PFSK-1 (cell line): ENCODE results near the gene GALNS.

Experiments
- POLR2AphosphoS5 ChIP-seq: IDR thresholded peaks from 2 replicates; pipeline ENCODE4 v1.6.1; 2012; ENCODE audit warnings: low read depth, mild to moderate bottlenecking, control low read depth, low read length, moderate library complexity
- TAF1 ChIP-seq: IDR thresholded peaks from 2 replicates; pipeline ENCODE4 v1.6.1; 2012; ENCODE audit warnings: low read length, control low read depth, borderline replicate concordance; ENCODE audit not compliant: insufficient read depth

GRCh38 chr16:88847654-88848053, 9.1 kb downstream of the GALNS start:
- TF ChIP-seq POLR2AphosphoS5 = no peak
- no peak for TF ChIP-seq TAF1
